PC-3 (cell line): Measurements from ENCODE around the gene ARL4A. TPM values are rescaled to one million over a fixed set of nuclear protein-coding genes. Genes with fewer than 3 reads are reported as not detected.

Source experiments
- ATAC-seq: fragments of 200-7000 bp; cut with Tn5 transposase; 2 replicates; pipeline ENCODE4 v1.9.1; 2020; ENCODE audit warnings: mild to moderate bottlenecking, moderate library complexity
- BruUV-seq: library from RNA; stranded (reverse); fragments of 400-500 nt; replicated peaks from 2 replicates; lab custom pipeline; 2021; lab: Mats Ljungman, UMichigan
- CTCF ChIA-PET: fragments of 300-600 bp; sonication (Branson Sonifier 250); formaldehyde crosslinking; loops from one replicate; lab custom pipeline; 2022; ENCODE audit warnings: antibody characterized with exemption; lab: Charles Lee
- POLR2A ChIA-PET: fragments of 300-600 bp; sonication (Branson Sonifier 250); formaldehyde crosslinking; loops from one replicate; lab custom pipeline; 2022; ENCODE audit warnings: antibody characterized with exemption; ENCODE audit not compliant: unreplicated experiment; lab: Charles Lee
- DNase-seq: peaks from one replicate; pipeline ENCODE4 v3.0.0-alpha.2; 2015
- H2AFZ ChIP-seq: fragments of 300-600 bp; sonication (generic); 2 replicates; pipeline ENCODE4 v1.6.0; 2016; ENCODE audit warnings: antibody characterized with exemption, low read length
- H3F3A ChIP-seq: fragments of 300-600 bp; sonication (generic); one replicate; pipeline ENCODE4 v1.6.0; 2017; ENCODE audit warnings: antibody characterized with exemption, low read length, control low read depth, mild to moderate bottlenecking; ENCODE audit not compliant: unreplicated experiment
- H3K27ac ChIP-seq: fragments of 300-600 bp; sonication (generic); 2 replicates; pipeline ENCODE4 v1.5.1; 2016; ENCODE audit warnings: mild to moderate bottlenecking, low read length
- H3K27me3 ChIP-seq: fragments of 300-600 bp; sonication (generic); 2 replicates; pipeline ENCODE4 v1.6.1; 2016; ENCODE audit warnings: low read length, mixed read lengths
- H3K36me3 ChIP-seq: fragments of 300-600 bp; sonication (generic); 2 replicates; pipeline ENCODE4 v1.6.1; 2016; ENCODE audit warnings: low read depth, mixed run types, low read length, mixed read lengths
- H3K4me1 ChIP-seq: fragments of 300-600 bp; sonication (generic); 2 replicates; pipeline ENCODE4 v1.5.1; 2016; ENCODE audit warnings: low read length; ENCODE audit not compliant: insufficient read depth
- H3K4me2 ChIP-seq: fragments of 300-600 bp; sonication (generic); 2 replicates; pipeline ENCODE4 v1.6.0; 2016; ENCODE audit warnings: low read length
- H3K4me3 ChIP-seq: fragments of 300-600 bp; sonication (generic); 2 replicates; pipeline ENCODE4 v1.5.1; 2016; ENCODE audit warnings: mild to moderate bottlenecking, low read length, mixed read lengths
- H3K79me2 ChIP-seq: fragments of 300-600 bp; sonication (generic); 2 replicates; pipeline ENCODE4 v1.6.1; 2017; ENCODE audit warnings: low read length, mixed read lengths
- H3K9ac ChIP-seq: fragments of 300-600 bp; sonication (generic); 2 replicates; pipeline ENCODE4 v1.6.0; 2016; ENCODE audit warnings: mild to moderate bottlenecking, low read length
- H3K9me2 ChIP-seq: fragments of 300-600 bp; sonication (generic); replicated peaks from 2 replicates; pipeline ENCODE4 v1.6.1; 2016; ENCODE audit warnings: mixed run types, low read length, mixed read lengths
- H3K9me3 ChIP-seq: fragments of 300-600 bp; sonication (generic); 2 replicates; pipeline ENCODE4 v1.6.1; 2016; ENCODE audit warnings: low read length, mixed read lengths
- H4K20me1 ChIP-seq: fragments of 300-600 bp; sonication (generic); 2 replicates; pipeline ENCODE4 v1.6.1; 2016; ENCODE audit warnings: low read length, mixed read lengths
- EZH2 ChIP-seq: fragments of 300-600 bp; sonication (generic); IDR thresholded peaks from one replicate; pipeline ENCODE4 v1.6.1; 2017; ENCODE audit warnings: antibody characterized with exemption, mild to moderate bottlenecking, low read length; ENCODE audit not compliant: unreplicated experiment
- EZH2phosphoT487 ChIP-seq: fragments of 300-600 bp; sonication (generic); IDR thresholded peaks from 2 replicates; pipeline ENCODE4 v1.6.1; 2018; ENCODE audit warnings: mild to moderate bottlenecking, antibody characterized with exemption, low read length, borderline replicate concordance
- intact Hi-C: fragments of 100-400 bp; cut with micrococcal nuclease; formaldehyde crosslinking; loops from 2 replicates; pipeline ENCODE4 v1.9.0; 2023
- total RNA-seq: library from RNA; depleted of rRNA; stranded (reverse); fragments of >200 nt; gene quantifications from 2 replicates; pipeline ENCODE4 v1.2.3, GENCODE V29; 2014
- TF ChIP-seq, protein P1 (sequence below): fragments of 300-600 bp; sonication (generic); conservative IDR thresholded peaks from 2 replicates; pipeline ENCODE4 v1.5.1; 2017; ENCODE audit warnings: antibody characterized with exemption, low read depth, mild to moderate bottlenecking, low read length

ARL4A gene
- total RNA-seq, 1 experiment from 2014 or later: 23.7 TPM

- TF ChIP-seq EZH2phosphoT487: no peak
- TF ChIP-seq, protein P1, sequence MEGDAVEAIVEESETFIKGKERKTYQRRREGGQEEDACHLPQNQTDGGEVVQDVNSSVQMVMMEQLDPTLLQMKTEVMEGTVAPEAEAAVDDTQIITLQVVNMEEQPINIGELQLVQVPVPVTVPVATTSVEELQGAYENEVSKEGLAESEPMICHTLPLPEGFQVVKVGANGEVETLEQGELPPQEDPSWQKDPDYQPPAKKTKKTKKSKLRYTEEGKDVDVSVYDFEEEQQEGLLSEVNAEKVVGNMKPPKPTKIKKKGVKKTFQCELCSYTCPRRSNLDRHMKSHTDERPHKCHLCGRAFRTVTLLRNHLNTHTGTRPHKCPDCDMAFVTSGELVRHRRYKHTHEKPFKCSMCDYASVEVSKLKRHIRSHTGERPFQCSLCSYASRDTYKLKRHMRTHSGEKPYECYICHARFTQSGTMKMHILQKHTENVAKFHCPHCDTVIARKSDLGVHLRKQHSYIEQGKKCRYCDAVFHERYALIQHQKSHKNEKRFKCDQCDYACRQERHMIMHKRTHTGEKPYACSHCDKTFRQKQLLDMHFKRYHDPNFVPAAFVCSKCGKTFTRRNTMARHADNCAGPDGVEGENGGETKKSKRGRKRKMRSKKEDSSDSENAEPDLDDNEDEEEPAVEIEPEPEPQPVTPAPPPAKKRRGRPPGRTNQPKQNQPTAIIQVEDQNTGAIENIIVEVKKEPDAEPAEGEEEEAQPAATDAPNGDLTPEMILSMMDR: no peak
- no peak for TF ChIP-seq EZH2
- no peaks in the 10 kb centered on the region for H3K9me2 ChIP-seq
- no peaks in the 10 kb centered on the region for H3K36me3 ChIP-seq
- POLR2A ChIA-PET: no interaction called here
- H2AFZ ChIP-seq: no peak overlapping the region
- H3F3A ChIP-seq: peaks cover 5% of the 10 kb centered on the region
- peaks cover 79% of the 10 kb centered on the region for H3K4me1 ChIP-seq
- intact Hi-C loops: loop anchor here (1.0 kb wide), 4 partner anchors 23 to 389 kb away; partner anchors contain the start of gene ARL4A
- peak; percentile 83 for DNase-seq
- no peaks in the 10 kb centered on the region for H3K79me2 ChIP-seq
- no peaks in the 10 kb centered on the region for H3K27me3 ChIP-seq
- peak; percentile 47 for ATAC-seq
- 0 out of 2 replicates have a peak overlapping the region, but pooled peaks have one; percentile 23 for H3K4me2 ChIP-seq
- no peak overlapping the region for H3K4me3 ChIP-seq
- no TSS peak for BruUV-seq
- H3K9me3 ChIP-seq: no peaks in the 10 kb centered on the region
- CTCF ChIA-PET: no interaction called here
- H3K27ac ChIP-seq: peak overlapping the region; percentile 56
- H4K20me1 ChIP-seq: no peaks in the 10 kb centered on the region
- H3K9ac ChIP-seq: peak overlapping the region; percentile 11; the same call in 1 of the 2 replicates
Observed at GRCh38 chr7:12709726-12710502, 22.5 kb downstream of the ARL4A start.

DNA sequence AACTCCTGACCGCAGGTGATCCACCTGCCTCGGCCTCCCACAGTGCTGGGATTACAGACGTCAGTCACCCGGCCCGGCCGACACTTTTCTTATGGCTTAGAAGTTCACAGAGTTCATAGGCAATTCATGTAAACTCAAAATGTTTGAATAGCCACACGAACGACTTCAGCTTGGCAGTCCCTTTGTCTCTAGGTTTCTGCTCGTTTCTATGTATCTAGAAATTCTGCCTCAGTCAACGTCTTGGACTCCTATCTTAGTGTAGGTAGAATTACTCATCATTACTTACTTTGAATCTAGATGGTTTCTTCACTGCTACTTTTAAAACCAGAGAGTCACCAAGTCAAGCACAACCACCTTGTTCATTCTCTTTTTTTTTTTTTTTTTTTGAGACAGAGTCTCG, 23.7 kb downstream of the ARL4A start:
- H3K4me2 ChIP-seq: no peak overlapping the region
- peaks cover 5% of the 10 kb centered on the region for H3F3A ChIP-seq
- no peaks in the 10 kb centered on the region for H3K27me3 ChIP-seq
- no TSS peak for BruUV-seq
- H4K20me1 ChIP-seq: no peaks in the 10 kb centered on the region
- no peak overlapping the region for H3K9ac ChIP-seq
- ATAC-seq: no peak
- POLR2A ChIA-PET: no interaction called here
- H3K27ac ChIP-seq: no peak overlapping the region
- H3K4me3 ChIP-seq: no peak overlapping the region
- TF ChIP-seq, protein P1: no peak
- CTCF ChIA-PET: no interaction called here
- H3K4me1 ChIP-seq: peaks cover 78% of the 10 kb centered on the region
- H3K79me2 ChIP-seq: no peaks in the 10 kb centered on the region
- DNase-seq: no peak
- no peaks in the 10 kb centered on the region for H3K9me2 ChIP-seq
- intact Hi-C loops: no loop called here
- no peak overlapping the region for H2AFZ ChIP-seq
- no peaks in the 10 kb centered on the region for H3K36me3 ChIP-seq
- H3K9me3 ChIP-seq: no peaks in the 10 kb centered on the region

DNA sequence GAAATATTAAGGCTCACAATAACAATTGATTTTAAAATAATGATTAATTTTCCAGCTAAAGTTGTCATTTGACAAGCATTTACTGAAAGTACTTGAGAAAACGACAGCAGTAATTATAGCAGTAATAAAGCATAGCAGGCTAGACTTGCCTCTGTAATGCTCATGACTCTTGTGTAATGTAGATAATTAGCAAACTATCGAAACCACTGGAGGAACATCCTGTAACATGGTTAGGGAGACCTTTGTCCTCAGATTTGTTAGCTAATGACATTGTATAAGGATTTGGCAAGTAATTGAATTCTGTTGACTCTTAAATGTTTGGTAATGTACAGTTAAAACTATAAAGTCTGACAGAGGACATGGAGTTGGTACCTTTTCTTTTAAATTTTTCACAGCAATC, 24.8 kb downstream of the ARL4A start:
- POLR2A ChIA-PET: no interaction called here
- TF ChIP-seq EZH2: no peak
- TF ChIP-seq, protein P1: no peak
- TF ChIP-seq EZH2phosphoT487: no peak
- H3K9ac ChIP-seq: no peak overlapping the region
- no peaks in the 10 kb centered on the region for H3K9me2 ChIP-seq
- H4K20me1 ChIP-seq: no peaks in the 10 kb centered on the region
- DNase-seq: no peak
- H3K9me3 ChIP-seq: no peaks in the 10 kb centered on the region
- H3K27ac ChIP-seq: no peak overlapping the region
- H2AFZ ChIP-seq: peak overlapping the region; percentile 41; the same call in 1 of the 2 replicates
- BruUV-seq: no TSS peak
- ATAC-seq: no peak
- H3K4me1 ChIP-seq: peaks cover 77% of the 10 kb centered on the region
- H3K79me2 ChIP-seq: no peaks in the 10 kb centered on the region
- H3K4me2 ChIP-seq: peak overlapping the region; percentile 15; the same call in 1 of the 2 replicates
- CTCF ChIA-PET: no interaction called here
- no peaks in the 10 kb centered on the region for H3K27me3 ChIP-seq
- intact Hi-C loops: no loop called here
- H3K4me3 ChIP-seq: no peak overlapping the region
- no peaks in the 10 kb centered on the region for H3K36me3 ChIP-seq
- H3F3A ChIP-seq: no peaks in the 10 kb centered on the region
